Astrocyte (in vitro differentiated cells and primary cell): ENCODE results near the gene PDE9A. TPM values are rescaled to one million over a fixed set of nuclear protein-coding genes. Genes with fewer than 3 reads are reported as not detected.

Source experiments
- DNase-seq: peaks from one replicate; pipeline ENCODE4 v3.0.0-alpha.2; 2010; ENCODE audit warnings: low read depth
- FAIRE-seq: peaks from 2 replicates; lab custom pipeline; 2011; peaks lifted over from hg19 to GRCh38; lab: Jason Lieb, UNC
- H2AFZ ChIP-seq: 2 replicates; pipeline ENCODE4 v1.6.0; 2012; ENCODE audit warnings: low read depth, low read length, inconsistent platforms
- H3K27ac ChIP-seq: 2 replicates; pipeline ENCODE4 v1.5.1; 2011; ENCODE audit warnings: low read depth, low read length, inconsistent platforms
- H3K27me3 ChIP-seq: 2 replicates; pipeline ENCODE4 v1.6.0; 2011; ENCODE audit warnings: low read length, inconsistent platforms; ENCODE audit not compliant: insufficient read depth
- H3K36me3 ChIP-seq: 2 replicates; pipeline ENCODE4 v1.5.1; 2011; ENCODE audit warnings: low read length, inconsistent platforms; ENCODE audit not compliant: insufficient read depth
- H3K4me1 ChIP-seq: 2 replicates; pipeline ENCODE4 v1.5.1; 2011; ENCODE audit warnings: low read length, inconsistent platforms; ENCODE audit not compliant: insufficient read depth
- H3K4me2 ChIP-seq: 2 replicates; pipeline ENCODE4 v1.6.0; 2012; ENCODE audit warnings: low read length, inconsistent platforms
- H3K4me3 ChIP-seq: 2 replicates; pipeline ENCODE4 v1.5.1; 2011; ENCODE audit warnings: low read depth, mild to moderate bottlenecking, low read length, inconsistent platforms; ENCODE audit not compliant: insufficient read depth
- H3K79me2 ChIP-seq: 2 replicates; pipeline ENCODE4 v1.6.0; 2012; ENCODE audit warnings: mild to moderate bottlenecking, low read length, inconsistent platforms; ENCODE audit not compliant: insufficient read depth
- H3K9ac ChIP-seq: 2 replicates; pipeline ENCODE4 v1.6.0; 2012; ENCODE audit warnings: mild to moderate bottlenecking, low read length, inconsistent platforms
- H3K9me3 ChIP-seq: 2 replicates; pipeline ENCODE4 v1.5.1; 2012; ENCODE audit warnings: low read depth, mild to moderate bottlenecking, low read length, inconsistent platforms; ENCODE audit not compliant: insufficient read depth
- H4K20me1 ChIP-seq: 2 replicates; pipeline ENCODE4 v1.6.0; 2012; ENCODE audit warnings: low read length, inconsistent platforms; ENCODE audit not compliant: insufficient read depth
- H3K27ac Mint-ChIP-seq: one replicate; pipeline ENCODE4 v1.8.0; 2021; ENCODE audit warnings: mild to moderate bottlenecking, mixed read lengths; ENCODE audit not compliant: unreplicated experiment
- H3K27me3 Mint-ChIP-seq: one replicate; pipeline ENCODE4 v1.8.0; 2021; ENCODE audit warnings: low read depth, mixed read lengths; ENCODE audit not compliant: unreplicated experiment
- H3K36me3 Mint-ChIP-seq: one replicate; pipeline ENCODE4 v1.8.0; 2021; ENCODE audit warnings: low read depth, mixed read lengths; ENCODE audit not compliant: unreplicated experiment
- H3K4me1 Mint-ChIP-seq: one replicate; pipeline ENCODE4 v1.8.0; 2021; ENCODE audit warnings: low read depth, mixed read lengths; ENCODE audit not compliant: unreplicated experiment
- H3K4me3 Mint-ChIP-seq: one replicate; pipeline ENCODE4 v1.8.0; 2021; ENCODE audit warnings: mild to moderate bottlenecking, moderate library complexity, mixed read lengths; ENCODE audit not compliant: unreplicated experiment
- H3K9me3 Mint-ChIP-seq: one replicate; pipeline ENCODE4 v1.8.0; 2021; ENCODE audit warnings: mild to moderate bottlenecking, mixed read lengths; ENCODE audit not compliant: unreplicated experiment
- CTCF ChIP-seq: IDR thresholded peaks from 2 replicates; pipeline ENCODE4 v1.5.1; 2011; ENCODE audit warnings: low read depth, mild to moderate bottlenecking, inconsistent platforms, low read length, moderate library complexity; ENCODE audit not compliant: insufficient read depth
- EZH2 ChIP-seq: IDR thresholded peaks from 2 replicates; pipeline ENCODE4 v1.6.1; 2012; ENCODE audit warnings: mild to moderate bottlenecking, low read length, inconsistent platforms; ENCODE audit not compliant: insufficient read depth
- total RNA-seq: library from RNA; stranded (reverse); gene quantifications from 2 replicates; pipeline ENCODE4 v1.2.1, GENCODE V29; 2021

PDE9A gene
- total RNA-seq, 1 donor from 2014 or later, result 7.8 TPM

GRCh38 chr21:42646076-42646825, 7.2 kb upstream of the PDE9A start:
- Histone ChIP-seq H3K9ac (no peak overlapping the region), H2AFZ (no peak overlapping the region), H3K4me3 (no peak overlapping the region), H3K9me3 (no peaks in the 10 kb centered on the region), H3K4me1 (peaks cover 5% of the 10 kb centered on the region), H3K4me2 (no peak overlapping the region), H4K20me1 (no peaks in the 10 kb centered on the region), H3K36me3 (no peaks in the 10 kb centered on the region), H3K27ac (no peak overlapping the region), H3K79me2 (no peaks in the 10 kb centered on the region), H3K27me3 (peaks cover 10% of the 10 kb centered on the region)
- TF ChIP-seq CTCF (no peak), EZH2 (no peak)
- DNase-seq (no peak), FAIRE-seq (no peak)
- Mint-ChIP-seq H3K36me3 (no peaks in the 10 kb centered on the region), H3K9me3 (peaks cover 6% of the 10 kb centered on the region), H3K27ac (peak overlapping the region; percentile 23), H3K27me3 (peaks cover 33% of the 10 kb centered on the region), H3K4me1 (peaks cover 15% of the 10 kb centered on the region), H3K4me3 (no peak overlapping the region)

- H3K4me2 ChIP-seq, result no peak overlapping the region
- H3K4me3 ChIP-seq, result no peak overlapping the region
- H3K27me3 ChIP-seq, result peaks cover 9% of the 10 kb centered on the region
- H3K4me1 ChIP-seq, result peaks cover 5% of the 10 kb centered on the region
- FAIRE-seq (no peak), DNase-seq (no peak)
- no peaks in the 10 kb centered on the region for H3K36me3 ChIP-seq
- Mint-ChIP-seq H3K4me1 (peaks cover 10% of the 10 kb centered on the region), H3K36me3 (no peaks in the 10 kb centered on the region), H3K27me3 (peaks cover 32% of the 10 kb centered on the region), H3K9me3 (peaks cover 6% of the 10 kb centered on the region), H3K27ac (no peak overlapping the region), H3K4me3 (no peak overlapping the region)
- H3K79me2 ChIP-seq, result no peaks in the 10 kb centered on the region
- H4K20me1 ChIP-seq, result no peaks in the 10 kb centered on the region
- no peak overlapping the region for H2AFZ ChIP-seq
- no peaks in the 10 kb centered on the region for H3K9me3 ChIP-seq
- no peak for TF ChIP-seq EZH2
- TF ChIP-seq CTCF, result no peak
- H3K9ac ChIP-seq, result no peak overlapping the region
- H3K27ac ChIP-seq, result no peak overlapping the region
Measured at GRCh38 chr21:42646836-42647235, 6.6 kb upstream of the PDE9A start.

DNA sequence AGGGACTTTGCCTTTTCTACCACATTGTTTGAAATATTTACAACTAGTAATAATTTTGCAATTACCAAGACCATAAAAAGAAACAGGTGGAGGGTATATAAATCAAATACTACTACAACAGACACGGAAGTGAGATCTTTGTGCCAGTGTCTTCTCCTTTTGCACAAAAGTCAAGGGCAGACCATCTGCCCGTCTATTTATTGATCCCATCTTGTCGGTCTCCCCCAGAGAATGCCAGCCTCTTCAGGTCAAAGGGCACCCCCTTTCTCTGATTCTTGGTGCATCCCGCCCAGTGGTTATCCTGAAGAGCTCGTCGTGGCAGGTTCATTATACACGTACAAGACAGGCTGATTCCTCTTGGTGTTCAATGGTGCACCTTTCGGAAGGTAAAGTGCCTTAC, 4.8 kb upstream of the PDE9A start:
- no peak overlapping the region for H3K27ac ChIP-seq
- no peaks in the 10 kb centered on the region for H3K9me3 ChIP-seq
- no peaks in the 10 kb centered on the region for H4K20me1 ChIP-seq
- TF ChIP-seq CTCF (no peak), EZH2 (no peak)
- DNase-seq, result no peak
- no peak overlapping the region for H3K9ac ChIP-seq
- peaks cover 6% of the 10 kb centered on the region for H3K9me3 Mint-ChIP-seq
- peaks cover 11% of the 10 kb centered on the region for H3K27me3 ChIP-seq
- H3K27me3 Mint-ChIP-seq, result peaks cover 26% of the 10 kb centered on the region
- H3K27ac Mint-ChIP-seq, result no peak overlapping the region
- H2AFZ ChIP-seq, result no peak overlapping the region
- no peaks in the 10 kb centered on the region for H3K36me3 ChIP-seq
- H3K4me2 ChIP-seq, result no peak overlapping the region
- no peak for FAIRE-seq
- no peaks in the 10 kb centered on the region for H3K36me3 Mint-ChIP-seq
- no peak overlapping the region for H3K4me3 ChIP-seq
- H3K4me1 Mint-ChIP-seq, result peaks cover 6% of the 10 kb centered on the region
- no peak overlapping the region for H3K4me3 Mint-ChIP-seq
- H3K79me2 ChIP-seq, result no peaks in the 10 kb centered on the region
- H3K4me1 ChIP-seq, result peaks cover 5% of the 10 kb centered on the region
